HG02884 (cell line): ENCODE data around the gene ZNF598.
"Not testable (repeated sequence)": the region's sequence is repeated elsewhere in the genome, so short reads cannot be mapped to it uniquely, and the experiment has no call there.

Experiments used
- ATAC-seq: cut with Tn5 transposase; IDR thresholded peaks from one replicate; pipeline ENCODE4 v1.9.1; 2021; ENCODE audit warnings: mild to moderate bottlenecking, moderate library complexity; ENCODE audit not compliant: unreplicated experiment

ZNF598 gene

DNA sequence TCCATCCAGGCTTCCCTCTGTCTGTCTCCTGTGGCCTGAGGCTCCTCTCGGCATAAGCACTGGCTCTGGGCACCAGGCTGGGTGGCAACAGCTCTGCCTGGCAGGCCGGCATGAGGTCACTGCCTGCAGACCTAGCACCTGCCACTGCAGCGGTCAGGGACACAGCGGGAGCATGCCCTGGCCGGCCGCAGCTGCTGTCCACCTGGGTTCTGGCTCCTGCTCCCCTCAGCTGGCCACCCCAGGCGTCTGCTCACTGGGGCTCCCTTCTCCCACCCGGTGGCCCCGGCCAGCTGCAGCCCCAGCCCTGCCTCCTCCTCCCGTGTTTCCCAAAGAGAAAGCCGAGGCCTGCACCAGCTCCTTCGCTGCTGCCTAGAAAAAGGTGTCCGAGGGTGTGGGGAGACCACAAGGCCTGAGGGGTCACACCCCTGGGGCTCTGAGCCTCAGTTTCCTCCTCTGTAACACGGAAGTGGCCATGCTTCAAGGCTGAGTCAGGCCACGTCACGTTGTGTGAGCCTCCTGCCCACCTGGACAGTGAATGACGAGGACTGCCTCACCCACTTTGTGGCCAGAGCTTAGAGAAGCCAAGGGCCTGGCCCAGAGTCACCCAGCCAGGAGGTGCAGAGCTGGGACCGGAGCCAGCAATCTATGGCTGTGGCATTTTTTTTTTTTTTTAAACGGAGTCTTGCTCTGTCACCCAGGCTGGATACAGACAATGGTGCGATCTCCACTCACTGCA is 31.3 kb upstream of the ZNF598 start:
- ATAC-seq = no peak

DNA sequence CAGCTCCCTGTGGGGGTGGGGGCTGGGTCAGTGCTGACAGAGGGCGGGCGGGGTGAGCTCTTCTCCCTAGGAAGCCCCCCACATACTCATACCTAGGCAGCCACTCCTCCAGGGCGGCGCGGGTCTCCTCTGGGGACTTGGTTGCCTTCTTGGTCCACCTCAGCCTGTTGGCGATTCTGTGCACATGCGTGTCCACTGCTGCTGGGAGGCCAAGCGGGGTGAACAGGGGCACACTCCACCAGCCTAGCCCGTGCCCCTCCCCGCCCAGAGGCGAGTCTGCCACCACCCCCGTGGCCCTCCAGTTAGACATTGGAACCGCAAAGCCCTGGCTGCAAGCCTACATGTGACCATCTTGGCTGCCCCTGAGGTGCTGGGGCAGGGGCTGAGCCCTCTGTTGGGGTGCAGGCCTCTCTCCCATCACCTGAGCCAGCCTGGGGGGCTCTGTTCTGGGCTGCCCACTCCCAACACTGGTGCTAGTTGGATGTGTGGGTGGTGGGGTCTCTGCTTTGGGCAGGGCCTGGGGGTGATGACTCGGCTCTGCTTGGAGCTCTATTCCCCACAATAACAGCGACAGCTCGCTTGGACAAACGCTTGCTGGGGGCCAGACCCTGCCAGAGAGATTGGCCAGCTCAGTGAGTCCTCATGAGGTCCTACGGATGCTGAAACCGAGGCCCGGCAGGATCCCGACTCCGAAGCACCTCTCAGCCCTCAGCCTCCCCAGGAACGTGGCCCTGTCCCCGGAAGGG is 30.6 kb upstream of the ZNF598 start:
- no peak for ATAC-seq

DNA sequence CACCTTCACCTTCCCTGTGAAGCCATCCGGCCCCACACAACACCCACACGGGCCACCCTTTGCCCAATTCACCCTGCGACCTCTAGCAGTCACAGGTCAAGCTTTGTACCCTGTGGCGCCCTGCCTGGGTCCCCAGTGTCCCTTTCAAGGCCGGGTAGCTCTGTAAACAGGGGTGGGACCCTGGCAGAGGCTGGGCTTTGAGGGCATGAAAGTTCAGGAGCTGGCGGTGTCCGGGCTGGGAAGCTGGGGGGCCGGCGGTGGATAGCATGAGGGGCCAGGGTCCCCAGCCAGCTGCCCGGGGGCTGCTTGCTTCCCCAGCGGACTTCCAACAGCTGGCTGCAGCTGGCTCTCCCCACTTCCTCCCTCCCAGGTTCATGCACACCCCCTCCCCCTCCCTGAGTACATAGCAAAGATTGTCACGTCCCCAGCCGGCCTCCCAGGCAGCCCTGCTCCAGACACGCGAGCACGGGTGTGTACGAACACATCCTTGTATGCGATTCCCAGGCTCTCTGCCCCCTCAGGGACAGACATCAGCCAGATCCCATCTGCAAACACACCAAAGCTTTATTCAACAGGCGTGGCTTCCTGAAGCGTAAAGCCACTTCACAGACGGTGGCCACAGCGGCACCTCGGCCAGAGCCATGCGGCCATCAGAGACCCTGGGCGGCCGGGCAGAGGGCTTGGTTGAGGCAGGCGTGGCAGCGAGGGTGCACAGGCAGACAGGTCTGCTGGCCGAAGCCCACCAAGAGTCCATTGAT is 29.8 kb upstream of the ZNF598 start:
- ATAC-seq = no peak

DNA sequence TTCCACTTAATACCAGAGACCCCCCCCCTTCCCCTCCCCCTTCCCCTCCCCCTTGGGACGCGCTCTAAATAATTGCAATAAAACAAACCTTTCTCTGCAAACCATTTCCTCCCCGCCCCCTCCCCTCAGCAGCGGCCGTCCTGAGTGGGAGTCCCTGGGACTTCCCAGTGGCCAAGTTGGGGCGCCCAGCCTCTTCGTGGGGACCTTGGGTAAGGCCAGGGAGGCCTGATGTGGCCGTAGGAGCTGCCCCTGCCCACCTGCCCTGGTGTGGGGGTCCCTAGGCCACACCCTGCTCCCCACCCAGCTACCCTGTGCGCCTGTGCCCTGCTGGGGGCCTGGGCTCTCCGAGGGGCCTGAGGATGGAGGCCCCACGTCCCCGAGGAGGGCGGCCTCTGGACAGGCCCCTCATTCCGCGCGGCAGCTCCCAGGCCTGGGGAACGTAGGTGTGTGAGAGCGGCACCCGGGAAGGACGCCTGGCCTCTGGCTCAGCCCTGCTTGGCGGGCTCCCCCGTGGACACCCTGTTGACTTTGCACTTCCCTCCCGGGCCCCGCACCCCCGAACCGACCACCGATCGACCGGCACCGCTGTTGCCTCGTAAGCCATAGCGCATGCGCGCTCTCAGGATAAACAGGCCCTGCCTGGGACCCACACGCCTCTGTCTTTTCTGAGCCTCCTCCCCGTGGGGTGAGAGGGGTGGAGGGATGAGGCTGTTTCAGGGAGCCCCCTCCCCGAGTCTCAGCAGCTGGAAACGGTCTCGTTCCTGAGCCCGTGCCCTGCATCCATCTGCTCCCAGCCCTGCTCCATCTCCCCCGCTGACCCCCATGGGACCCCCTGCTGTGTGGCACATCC is 29.0 kb upstream of the ZNF598 start:
- no peak for ATAC-seq

DNA sequence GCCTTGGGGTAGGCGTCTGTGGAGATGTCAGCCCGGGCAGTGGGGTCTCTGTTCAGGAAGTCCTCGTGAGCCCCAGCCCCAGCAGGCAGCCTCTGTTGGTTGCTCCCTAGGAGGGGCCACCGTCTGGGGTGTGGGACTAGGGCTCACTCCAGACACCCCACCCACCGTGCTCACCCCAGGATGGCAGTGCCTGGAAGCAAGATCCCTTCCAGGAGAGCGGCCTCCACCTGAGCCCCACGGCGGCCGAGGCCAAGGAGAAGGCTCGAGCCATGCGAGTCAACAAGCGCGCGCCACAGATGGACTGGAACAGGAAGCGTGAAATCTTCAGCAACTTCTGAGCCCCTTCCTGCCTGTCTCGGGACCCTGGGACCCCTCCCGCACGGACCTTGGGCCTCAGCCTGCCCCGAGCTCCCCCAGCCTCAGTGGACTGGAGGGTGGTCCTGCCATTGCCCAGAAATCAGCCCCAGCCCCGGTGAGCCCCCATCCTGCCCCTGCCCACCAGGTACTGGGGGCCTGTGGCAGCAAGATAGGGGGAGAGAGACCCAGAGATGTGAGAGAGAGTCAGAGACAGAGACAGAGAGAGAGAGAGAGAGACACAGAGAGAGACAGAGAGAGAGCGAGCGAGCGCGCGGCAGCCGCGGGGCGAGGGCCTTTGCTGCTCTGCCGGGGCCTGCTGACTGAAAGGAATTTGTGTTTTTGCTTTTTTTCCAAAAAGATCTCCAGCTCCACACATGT is 28.2 kb upstream of the ZNF598 start:
- ATAC-seq = no peak

DNA sequence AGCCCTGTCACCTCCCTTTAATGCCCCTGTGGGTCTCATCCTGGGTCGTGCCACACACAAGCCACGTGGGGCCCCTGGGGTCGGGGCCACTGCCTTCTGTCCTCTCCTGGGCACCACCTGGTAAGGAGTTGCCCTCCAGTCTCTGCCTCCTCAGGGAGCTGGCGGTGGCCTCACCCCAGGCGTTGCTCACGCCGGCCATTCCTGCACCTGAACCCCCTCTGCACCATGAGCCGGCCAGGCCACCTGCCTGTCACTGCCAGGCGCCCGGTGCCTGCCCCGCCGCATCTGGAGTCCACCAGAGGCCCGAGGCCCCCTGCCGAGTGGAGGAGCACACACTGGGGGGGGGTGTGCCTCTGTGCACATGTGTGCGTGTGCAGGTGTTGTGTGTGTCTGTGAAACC is 27.5 kb upstream of the ZNF598 start:
- ATAC-seq = no peak

DNA sequence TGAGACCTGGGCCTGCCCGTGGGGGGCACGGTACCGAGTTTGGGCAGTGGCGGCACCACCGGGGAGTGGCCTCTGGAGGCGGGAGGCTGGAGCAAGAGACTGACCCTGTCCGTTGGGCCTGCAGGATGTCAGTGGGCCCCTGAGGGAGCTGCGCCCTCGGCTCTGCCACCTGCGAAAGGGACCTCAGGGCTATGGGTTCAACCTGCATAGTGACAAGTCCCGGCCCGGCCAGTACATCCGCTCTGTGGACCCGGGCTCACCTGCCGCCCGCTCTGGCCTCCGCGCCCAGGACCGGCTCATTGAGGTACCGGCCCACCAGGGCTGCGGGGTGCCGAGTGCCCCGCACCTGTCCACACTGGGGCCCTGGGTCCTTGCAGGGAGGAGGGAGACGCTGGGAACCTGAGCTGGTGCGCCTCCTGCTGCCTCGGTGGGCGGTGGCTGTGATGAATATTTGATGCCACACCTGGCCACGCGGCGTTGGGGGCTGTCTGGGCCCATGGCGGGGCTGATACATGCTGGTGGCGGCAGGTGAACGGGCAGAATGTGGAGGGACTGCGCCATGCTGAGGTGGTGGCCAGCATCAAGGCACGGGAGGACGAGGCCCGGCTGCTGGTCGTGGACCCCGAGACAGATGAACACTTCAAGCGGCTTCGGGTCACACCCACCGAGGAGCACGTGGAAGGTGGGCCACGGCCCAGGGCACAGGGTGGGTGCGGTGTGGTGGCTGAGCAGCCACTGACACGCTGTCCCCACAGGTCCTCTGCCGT is 26.8 kb upstream of the ZNF598 start:
- no peak for ATAC-seq

DNA sequence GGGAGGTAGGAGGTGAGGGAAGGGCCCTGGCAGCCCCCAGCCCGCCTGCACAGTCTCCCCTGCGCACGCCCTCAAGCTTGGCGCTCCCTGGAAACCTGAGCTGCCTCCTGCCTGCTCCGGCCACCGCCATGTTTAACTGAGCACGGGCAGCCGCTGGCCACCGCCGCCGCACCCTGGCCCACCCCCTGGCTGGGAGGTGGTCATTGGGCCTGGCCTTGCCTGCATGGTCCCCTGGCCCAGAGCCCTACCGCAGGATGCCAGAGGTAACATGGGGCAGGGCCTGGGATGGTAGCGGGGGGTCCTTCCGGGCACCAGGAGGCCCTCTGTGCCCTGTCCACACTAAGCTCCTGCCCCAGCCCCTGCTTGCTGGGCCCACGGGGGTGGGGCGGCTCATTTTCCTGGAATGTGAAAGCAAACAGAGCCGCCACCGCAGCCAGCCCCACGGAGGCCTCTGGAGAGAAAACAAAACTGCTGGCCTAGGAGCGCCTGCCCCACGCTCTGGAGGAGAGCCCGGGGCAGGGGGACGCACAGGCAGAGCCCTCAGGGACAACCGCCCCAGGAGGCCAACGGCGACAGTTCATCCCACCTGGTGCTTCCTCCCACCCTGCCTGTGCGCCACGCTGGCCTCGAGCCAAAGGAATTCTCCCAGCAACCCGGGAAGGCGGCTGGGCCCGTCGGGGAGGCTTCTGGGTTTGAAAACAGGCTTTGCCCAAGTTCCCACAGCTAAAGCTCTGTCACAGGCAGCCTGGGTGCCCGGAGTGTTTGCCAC is 26.0 kb upstream of the ZNF598 start:
- no peak for ATAC-seq

DNA sequence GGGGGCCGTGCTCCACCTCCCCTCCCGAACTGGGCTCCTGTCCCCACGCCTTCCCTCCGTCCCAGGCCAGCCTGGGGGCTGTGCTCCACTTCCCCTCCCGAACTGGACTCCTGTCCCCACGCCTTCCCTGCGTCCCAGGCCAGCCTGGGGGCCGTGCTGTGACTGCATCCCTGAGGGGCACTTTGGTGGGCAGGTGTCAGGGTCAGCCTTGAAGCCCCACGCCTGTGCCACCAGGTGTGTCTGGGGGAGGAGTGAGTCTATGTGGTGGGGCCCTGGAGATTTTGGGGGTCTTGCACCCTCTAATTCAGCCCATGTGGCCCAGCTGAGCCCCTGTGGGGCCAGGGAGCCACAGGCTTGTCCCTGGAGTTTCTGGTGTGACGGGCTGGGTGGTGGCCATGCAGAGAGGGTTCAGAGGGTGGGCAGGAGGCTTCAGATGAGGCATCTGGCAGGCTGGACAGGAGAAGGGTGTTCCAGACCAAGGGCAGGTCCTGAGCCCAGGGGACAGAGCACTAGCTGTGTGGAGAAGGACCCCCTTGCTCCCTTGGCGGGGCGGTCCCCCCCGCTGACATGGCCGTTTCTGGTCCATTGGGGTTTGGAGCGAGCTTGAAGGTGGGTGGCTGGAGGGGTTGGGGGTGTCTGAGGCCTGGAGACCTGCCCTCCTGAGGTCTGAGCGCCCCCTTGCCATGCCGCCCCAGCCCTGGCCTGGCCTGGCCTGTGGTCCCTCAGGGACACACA is 25.2 kb upstream of the ZNF598 start:
- ATAC-seq = no peak

DNA sequence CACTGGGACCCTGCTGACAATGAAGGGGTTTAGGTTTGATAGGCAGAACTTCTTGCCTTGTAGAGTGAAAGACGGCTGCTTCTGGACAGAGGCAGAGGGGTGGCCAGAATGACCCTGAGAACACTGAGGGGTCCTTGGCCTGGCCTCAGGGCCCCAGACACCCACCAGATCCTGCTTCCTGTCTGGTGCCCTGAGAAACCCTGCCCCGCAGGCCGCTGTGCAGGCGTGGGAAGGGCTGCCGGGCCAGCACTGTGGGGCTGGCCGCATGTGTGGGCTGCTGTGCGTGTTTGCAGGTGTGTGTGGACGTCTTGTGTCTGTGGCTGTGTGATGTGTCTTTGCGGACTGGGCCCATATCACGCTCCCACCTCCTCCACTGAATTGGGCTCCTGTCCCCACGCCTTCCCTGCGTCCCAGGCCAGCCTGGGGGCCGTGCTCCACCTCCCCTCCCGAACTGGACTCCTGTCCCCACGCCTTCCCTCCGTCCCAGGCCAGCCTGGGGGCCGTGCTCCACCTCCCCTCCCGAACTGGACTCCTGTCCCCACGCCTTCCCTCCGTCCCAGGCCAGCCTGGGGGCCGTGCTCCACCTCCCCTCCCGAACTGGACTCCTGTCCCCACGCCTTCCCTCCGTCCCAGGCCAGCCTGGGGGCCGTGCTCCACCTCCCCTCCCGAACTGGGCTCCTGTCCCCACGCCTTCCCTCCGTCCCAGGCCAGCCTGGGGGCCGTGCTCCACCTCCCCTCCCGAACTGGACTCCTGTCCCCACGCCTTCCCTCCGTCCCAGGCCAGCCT is 24.5 kb upstream of the ZNF598 start:
- ATAC-seq = not testable (repeated sequence)

DNA sequence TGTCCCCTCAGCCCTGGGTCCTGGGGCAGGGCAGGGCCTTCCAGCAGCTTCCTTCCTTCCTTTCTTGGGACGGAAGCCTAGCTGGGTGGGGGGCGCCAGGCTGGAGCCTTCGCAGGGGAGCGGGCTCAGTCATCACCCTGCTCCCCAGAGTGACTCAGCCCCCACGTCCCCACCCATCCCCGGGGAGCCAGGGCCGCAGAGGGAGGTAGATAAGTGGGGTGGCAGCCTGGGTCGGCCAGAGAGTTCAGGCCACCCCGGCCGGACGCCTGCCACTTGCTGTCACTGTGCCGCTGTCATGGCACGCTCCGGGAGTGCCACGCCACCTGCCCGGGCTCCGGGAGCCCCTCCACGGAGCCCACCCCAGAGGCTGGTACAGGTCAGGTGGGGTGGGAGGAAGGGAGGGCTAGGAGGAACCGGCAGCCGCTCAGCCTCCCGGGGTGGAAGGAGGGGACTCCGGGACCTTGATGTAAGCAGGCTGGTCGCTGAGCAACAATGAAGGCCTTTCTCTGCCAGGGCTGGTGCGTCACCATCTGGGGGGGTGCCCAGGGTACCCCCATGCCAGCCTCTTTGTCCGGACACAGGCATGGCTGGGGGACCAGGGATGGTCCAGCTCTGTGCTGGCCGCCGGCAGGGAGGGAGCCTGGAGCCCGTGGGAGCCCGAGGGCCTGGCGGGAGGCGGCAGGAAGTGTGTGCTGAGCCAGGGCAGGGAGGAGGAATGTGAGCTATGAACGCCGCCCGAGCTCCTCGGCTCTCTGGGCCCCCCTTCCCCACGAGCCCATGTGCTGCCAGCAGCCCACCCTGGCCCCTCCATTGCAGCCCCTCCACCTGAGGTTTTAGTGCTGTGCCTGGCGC is 23.7 kb upstream of the ZNF598 start:
- no peak for ATAC-seq

DNA sequence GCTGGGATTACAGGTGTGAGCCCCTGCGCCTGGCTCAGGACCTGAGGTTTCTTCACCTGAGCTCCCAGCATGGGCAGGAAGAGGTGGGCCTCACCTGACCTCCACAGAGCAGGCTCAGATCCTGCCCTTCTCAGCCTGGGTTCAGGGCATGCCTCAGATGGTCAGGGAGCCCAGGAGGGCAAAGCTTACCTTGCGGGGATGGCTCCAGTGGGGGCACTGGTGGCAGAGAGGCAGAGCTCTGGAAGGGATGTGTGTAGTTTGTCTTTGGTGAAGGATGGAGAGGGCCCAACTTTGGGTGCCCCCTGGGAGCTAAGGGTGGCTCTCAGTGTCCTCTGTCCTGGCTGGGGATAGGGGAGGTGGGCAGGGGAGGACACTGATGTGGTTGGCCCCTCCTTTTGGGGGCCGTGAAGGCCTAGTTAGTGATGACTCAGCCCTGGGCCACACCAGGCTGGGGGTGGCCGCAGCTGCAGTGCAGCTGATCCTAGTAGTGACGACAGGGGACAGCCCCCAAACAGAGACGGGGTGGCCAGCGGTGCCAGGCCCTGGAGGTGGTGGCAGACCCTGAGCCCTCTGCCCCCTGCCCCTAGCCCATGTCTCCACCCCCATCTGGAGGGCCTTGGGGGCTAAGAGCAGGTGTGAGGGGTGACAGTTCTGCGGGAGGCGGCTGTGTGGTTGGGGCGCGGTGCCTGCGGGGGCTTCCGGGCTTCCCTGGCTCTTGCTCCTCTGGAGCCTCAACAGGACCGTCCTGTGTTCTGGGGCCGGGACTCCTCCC is 22.9 kb upstream of the ZNF598 start:
- ATAC-seq = no peak

DNA sequence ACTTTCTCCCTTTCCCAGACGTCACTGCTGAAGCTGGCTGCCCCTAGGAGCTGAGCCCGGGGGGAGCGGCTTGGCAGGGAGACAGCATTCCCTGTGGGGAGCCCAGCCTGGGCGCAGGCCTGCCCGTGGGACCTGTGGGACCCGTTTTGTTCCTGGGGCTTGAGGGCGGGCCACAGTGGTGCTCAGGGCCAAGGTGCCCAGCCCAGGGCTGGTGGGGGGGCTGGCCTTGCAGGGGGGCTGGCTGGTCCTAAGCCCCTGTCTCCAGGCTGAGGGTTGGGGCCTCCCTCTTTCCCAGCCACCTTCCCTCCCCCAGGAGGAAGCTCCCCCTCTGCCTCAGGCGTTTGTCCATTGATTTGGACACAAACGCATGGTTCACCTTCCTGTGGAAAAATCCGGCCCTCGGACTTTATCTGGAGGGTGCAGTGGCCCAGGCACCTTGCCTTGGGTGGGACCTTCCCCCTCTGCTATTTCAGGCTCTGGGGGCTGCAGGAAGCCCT is 21.5 kb upstream of the ZNF598 start:
- no peak for ATAC-seq

DNA sequence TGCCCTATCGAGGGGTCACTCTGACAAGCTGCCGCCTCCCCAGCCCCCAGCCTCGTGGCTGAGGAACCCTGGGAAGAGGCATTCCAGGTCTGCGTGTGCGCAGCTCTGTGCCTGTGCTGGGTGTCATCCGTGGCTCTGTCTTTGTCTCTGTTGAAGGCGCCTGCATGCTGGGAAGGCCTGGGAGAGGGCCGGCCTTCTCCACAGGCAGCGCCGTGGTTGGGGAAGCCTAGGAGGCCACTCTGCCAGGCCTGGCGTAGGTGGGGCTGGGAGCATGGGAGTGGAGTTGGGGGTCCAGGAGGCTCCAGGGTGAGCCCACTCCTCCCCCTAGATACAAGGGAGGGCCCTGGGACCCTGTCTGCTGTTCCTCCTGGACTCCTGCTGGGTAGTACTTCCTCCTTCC is 20.4 kb upstream of the ZNF598 start:
- ATAC-seq = no peak

DNA sequence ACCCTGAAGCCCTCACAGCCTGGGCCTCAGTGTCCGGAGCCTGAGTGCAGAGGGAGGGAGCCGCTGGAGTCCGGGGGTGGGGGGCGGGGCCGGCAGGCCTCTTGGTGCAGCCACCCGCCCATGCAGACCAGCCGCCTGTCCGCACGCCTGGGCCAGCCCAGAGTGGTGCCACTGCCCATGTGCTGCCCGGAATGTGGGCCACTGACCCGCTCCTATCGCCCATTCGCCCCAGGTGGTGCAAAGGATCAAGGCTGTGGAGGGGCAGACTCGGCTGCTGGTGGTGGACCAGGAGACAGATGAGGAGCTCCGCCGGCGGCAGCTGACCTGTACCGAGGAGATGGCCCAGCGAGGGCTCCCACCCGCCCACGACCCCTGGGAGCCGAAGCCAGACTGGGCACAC is 19.7 kb upstream of the ZNF598 start:
- no peak for ATAC-seq
